HG03108 (cell line): Measurements from ENCODE around the gene SENP3.
A peak's percentile ranks its signal among the peaks of the same experiment; 100 is the strongest.

ENCODE experiments used
- ATAC-seq: cut with Tn5 transposase; IDR thresholded peaks from one replicate; pipeline ENCODE4 v1.9.1; 2021; ENCODE audit warnings: moderate library complexity; ENCODE audit not compliant: unreplicated experiment

The SENP3 gene

DNA sequence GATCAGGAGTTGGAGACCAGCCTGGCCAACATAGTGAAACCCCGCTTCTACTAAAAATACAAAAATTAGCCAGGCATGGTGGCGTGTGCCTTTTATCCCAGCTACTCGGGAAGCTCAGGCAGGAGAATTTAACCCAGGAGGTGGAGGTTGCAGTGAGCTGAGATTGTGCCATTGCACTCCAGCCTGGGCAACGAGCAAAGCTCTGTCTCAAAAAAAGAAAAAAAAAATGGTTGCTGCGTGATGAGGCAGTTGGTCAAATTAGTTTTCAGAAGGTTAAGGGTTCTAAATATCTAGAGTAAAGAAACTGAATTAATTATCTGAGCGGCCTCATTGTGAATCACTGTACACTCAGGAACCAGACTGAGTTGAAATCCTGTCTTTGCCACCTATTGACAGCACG is 14.2 kb downstream of the SENP3 start:
- no peak for ATAC-seq

DNA sequence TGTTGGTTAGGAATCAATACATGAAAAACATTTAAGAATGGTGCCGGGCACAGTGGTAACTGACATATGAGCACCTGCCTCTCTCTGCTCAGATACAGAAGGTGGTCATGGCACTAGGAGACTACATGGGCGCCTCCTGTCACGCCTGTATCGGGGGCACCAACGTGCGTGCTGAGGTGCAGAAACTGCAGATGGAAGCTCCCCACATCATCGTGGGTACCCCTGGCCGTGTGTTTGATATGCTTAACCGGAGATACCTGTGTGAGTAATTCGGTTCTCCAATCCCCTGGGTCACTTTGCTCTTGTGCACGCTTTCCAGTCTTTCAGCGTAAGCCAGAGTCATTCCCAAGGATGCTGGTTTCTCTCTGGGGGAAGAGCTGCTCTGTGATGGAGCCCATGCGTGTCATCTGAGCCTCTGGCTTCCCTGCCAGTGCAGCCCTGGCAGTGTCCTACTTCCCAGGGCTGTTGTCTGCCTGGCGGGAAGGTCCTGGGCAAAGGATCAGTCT is 14.8 kb downstream of the SENP3 start:
- no peak for ATAC-seq

DNA sequence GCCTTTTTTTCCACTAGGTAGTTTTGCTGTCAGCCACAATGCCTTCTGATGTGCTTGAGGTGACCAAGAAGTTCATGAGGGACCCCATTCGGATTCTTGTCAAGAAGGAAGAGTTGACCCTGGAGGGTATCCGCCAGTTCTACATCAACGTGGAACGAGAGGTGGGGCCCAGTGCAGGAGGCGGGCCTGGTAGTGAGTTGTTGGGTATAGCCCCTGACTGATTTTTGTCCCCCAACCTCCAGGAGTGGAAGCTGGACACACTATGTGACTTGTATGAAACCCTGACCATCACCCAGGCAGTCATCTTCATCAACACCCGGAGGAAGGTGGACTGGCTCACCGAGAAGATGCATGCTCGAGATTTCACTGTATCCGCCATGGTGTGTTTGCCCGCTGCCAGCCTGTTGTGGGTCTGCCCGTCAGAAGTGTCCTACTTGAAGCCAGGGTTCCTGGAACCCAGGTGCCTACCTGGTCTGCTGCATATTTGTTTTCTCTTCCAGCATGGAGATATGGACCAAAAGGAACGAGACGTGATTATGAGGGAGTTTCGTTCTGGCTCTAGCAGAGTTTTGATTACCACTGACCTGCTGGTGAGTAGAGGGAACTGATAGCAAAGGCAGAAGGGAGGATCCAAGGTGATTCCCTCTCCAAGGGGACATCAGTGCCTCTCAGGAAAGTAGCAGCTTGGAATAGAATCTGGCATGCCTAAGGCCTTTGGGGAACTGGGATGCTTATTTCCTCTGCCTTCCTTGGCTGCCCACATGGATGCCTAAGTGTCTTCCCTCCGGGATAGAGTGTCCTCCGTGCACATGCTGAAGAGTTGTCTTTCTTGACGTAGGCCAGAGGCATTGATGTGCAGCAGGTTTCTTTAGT is 15.8 kb downstream of the SENP3 start:
- no peak for ATAC-seq

- peak; percentile 45 for ATAC-seq
Measured at GRCh38 chr17:7579001-7579833, 17.5 kb downstream of the SENP3 start, which contains the start of gene CD68. CD68 (plus strand) TSS chr17:7579638; CDS start chr17:7579678, 40 bp downstream.

GRCh38 chr17:7579834-7580603 is 18.3 kb downstream of the SENP3 start:
- ATAC-seq, result no peak

- ATAC-seq, result no peak
Measured at GRCh38 chr17:7580604-7581575, 19.2 kb downstream of the SENP3 start.

GRCh38 chr17:7582396-7583252 is 20.9 kb downstream of the SENP3 start:
- no peak for ATAC-seq

DNA sequence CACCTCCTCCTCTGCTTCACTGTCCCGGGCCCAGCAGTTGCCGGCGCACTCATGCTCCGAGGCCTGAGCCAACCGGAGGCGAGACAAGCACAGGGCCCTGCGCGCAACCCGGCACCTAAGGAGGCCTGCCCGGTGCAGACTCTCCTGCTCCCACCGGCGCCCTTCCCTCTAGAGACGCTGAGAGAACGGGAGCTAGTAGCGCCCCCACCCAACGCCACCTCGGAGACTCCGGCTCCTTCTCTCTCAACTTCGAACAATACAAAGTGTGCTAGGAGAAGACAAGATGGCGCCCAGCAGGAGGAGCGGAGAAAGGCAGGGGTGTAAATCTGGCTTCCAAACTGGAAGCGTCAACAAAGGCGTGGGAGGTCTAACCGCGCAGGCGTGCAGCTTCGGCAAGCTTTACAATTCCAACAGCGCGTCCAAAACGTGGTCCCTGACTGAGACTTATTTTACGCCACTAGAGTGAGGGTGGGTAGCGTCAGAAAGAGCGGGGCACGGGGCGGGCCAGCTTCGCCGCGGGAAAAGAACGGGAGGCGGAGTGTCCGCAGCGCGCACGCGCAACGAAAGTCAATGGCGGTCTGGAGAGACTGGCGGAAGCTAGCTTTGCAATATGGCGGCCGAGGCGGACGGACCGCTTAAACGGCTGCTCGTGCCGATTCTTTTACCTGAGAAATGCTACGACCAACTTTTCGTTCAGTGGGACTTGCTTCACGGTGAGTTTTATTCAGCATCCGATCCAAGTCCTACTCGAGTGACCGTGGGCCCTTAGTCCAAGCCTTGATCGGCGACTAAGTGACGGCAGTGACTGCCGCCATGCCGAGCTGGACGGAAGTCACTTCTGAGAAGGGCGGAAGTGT is 21.8 kb downstream of the SENP3 start, which contains the start of gene MPDU1:
TSS of gene MPDU1 (plus strand) at position 600 of the 857 bp plus-strand sequence. CDS start at position 611, 11 bp downstream.
- ATAC-seq, result peak; percentile 46

- no peak for ATAC-seq
Measured at GRCh38 chr17:7586673-7587419, 25.1 kb downstream of the SENP3 start.

GRCh38 chr17:7587420-7588151 is 25.9 kb downstream of the SENP3 start:
- no peak for ATAC-seq

DNA sequence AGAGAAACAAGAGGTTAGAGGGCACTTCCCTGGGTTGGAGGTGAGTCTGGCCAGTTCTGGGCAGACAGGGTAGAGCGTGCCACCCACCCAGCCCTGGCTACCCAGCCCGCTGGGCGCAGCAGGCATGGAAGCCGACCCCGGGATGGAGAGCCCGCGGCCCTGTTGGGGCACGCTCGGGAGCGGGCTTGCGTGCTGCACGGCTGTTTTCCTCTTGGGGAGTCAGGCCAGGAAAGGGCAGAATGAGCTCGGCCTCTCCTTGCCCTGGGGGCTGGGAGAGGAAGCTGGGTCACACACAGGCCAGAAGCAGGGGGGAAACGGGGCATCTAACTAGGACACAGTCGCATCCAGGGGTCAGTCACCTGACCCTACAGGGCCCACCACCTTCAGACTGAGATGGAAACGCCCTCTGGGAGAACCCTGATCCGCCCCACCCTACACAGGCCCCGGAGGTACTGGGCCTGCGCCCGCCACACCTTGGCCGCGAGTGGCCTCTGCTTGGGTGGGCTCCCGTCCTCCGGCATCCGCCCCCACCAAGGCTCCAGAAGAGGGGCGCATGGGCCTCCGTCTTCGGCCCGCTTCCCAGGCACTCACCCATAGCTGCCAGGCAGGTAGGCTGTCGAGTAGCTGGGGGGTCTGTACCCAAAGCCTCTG is 27.0 kb downstream of the SENP3 start:
- no peak for ATAC-seq

GRCh38 chr17:7589204-7589868 is 27.6 kb downstream of the SENP3 start:
- ATAC-seq, result no peak

DNA sequence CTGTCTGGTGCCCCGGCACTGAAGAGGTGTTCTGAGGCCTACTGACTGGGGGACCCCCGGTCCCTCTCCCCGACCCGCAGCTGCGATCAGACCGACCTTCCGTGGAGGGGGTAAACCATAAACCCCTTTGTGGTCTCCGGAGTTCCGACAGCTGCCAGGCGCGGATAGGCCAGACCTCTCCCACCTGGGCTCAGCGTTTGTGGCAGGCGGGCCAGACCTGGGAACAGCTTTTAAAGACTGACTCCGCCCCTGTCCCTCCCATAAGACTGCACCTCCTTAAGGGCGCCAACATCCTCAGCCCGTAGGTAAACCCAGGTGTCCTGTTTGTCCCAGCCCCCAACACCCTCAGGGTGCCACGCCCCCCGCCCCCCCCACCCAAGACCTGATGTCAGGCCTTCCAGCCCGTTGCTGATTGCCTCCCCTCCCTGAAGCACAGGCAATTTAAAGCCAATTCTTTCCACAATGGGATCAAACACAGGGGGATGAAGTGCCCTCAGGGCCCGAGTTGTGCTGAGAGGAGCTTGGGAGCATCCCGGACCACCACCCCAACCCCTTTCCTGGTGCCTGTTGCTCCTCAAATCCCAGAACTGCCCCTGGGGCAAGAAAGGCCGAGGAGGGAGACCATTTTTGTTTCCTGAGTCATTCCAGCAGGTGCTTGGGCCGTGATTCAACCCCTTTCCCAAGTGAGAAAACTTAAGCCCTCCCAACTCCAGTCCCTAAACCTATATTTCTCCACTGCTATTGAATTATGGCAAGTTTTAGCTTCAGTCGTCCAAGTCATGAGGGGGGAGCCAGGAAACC is 28.4 kb downstream of the SENP3 start, which contains the start of gene SOX15:
TSS of gene SOX15 (minus strand) at position 204 of the 801 bp plus-strand sequence. CDS start 418 bp downstream, outside the sequence.
- no peak for ATAC-seq

DNA sequence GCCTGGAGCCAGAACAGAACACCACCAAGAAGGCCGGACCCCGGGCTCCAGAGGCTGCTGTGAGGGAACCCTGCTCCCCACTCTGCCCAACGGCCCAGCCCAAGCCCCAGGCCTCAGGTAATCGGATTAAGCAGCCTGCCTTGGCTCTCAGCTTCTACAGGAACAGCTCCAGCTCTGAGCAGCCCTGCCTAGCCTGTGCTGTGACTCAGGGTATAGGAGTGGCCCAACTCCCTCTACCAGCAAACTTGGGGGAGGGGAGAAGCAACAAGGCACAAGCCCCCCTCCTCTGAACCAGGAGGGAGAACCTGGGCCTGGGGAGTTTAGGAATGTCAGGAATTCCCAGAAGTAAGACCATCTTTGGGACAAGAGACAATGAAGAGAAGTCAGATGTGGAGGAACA is 29.0 kb downstream of the SENP3 start:
- no peak for ATAC-seq
